ENCODE measurements around the gene KAZALD1.

GRCh38 chr10:101067356-101068083 is 5.7 kb downstream of the KAZALD1 start:
- no peak for TF ChIP-seq POLR2A (IDR thresholded peaks at IDR 0.05)
- peak; percentile 80 to 91 (median 88) for TF ChIP-seq CTCF (IDR thresholded peaks at IDR 0.05)
